RPMI8226 (cell line): ENCODE measurements around the gene ODF4.
"Not testable (repeated sequence)": the region's sequence is repeated elsewhere in the genome, so short reads cannot be mapped to it uniquely, and the experiment has no call there.

ENCODE experiments used
- DNase-seq: peaks from one replicate; pipeline ENCODE4 v3.0.0-alpha.2; 2015

ODF4 gene

DNA sequence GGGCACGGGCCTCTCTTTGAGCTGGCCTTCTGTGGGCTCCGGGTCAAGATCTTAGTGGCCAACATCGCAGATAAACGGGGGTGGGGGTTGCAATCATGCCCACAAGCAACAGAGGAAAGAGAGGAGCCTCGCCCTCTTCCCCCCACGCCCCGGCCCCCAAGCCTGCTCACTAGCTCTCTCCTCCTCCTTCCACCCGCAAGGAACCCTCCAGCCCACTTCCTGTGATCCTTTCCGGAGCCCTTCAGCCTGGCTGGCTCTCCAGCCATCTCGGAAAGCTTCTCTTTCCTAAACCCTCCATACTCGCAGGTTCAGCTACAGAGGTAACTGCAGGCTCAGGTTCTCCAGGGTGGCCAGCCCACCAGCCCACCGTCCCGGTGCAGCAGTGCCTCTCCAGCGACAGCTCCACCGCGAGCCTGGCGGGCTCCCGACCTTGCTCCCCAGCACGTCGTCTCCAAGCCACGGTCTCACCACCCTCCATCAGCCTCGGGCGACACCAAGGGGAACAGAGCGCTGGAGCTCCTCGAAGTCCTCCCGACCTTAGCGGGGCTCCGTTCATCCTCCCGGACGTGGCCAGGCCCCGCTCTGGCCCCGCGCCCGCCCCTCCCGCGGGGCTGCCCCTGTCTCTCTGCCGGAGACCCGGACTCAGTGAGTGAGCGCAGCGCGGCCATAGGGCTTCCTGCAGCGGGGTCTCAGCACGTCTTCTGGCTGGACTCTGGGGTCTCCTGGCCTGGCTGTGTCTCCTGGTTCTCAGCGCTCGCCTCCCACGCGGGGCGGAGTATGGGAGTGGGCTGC lies 12.9 kb upstream of the ODF4 start:
- DNase-seq, result no peak

DNA sequence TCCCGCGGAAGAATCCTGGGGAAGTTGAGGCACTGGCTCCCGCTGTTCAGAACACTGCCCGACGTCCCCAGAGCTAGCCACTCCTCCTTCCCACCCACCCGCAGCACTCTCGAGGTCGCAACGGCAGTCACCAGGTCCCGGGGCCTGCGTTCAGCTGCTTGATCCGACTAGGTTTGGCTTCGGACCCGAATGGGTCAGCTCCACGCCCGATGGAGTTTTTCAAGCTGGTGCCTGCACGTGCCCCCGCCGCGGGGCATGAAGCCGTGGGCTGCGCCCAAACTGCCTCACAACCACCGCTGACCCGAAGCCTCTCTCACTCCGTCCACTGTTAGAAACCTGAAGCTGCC lies 12.4 kb upstream of the ODF4 start:
- no peak for DNase-seq

DNA sequence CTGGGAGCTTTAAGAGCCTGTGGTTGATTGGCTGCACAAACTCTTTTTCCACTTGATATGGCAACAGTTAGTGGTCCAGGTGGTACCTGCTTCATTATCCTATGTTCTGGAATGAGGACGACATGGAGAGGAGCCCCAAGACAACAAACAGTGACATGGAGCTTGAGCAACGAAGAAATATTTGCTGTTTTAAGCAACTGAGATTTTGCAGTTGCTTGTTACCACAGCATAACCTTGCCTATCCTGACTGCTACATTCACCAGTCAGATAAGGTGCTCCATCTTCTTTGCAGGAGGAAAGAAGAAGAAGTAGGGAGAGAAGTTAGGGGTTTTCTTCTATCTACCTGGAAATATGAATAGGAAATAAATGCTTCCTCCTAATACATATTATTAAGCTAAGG lies 7.5 kb upstream of the ODF4 start:
- DNase-seq, result no peak

DNA sequence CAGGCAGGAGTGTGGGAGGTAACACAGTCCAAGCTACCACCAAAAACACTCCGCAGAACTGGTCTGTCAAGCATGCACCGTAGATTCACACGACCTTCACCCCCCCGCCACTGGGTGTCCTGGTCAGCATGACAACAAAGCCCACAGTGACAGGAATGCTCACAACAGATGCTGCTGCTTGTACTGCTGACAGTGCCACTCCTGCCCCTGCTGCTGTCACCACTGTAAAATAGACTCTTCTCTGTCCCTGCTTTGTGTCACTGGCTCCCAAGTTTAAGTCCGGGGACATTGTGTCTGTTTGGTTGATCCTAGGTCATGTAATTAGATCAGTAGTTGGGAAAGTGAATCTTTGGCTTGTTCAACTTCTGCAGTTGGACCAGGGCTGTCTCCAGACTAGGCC lies 7.0 kb upstream of the ODF4 start:
- no peak for DNase-seq

DNA sequence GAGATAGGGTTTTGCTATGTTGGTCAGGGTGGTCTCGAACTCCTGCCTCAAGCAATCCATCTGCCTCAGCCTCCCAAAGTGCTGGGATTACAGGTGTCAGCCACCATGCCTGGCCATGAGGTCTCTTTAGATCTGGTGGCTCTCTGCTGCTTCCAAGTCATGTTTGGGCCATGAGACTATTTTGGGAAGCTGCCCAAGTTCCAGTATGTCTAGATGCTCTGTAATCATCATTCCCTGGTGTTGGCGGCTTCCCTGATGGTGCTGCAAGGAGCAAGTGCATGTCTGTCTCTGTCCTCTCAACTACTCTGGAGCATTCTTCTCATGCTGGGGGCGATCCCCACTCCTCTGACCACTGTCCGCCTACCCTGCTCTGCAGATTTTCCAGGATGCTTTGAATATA lies 6.4 kb upstream of the ODF4 start:
- no peak for DNase-seq

DNA sequence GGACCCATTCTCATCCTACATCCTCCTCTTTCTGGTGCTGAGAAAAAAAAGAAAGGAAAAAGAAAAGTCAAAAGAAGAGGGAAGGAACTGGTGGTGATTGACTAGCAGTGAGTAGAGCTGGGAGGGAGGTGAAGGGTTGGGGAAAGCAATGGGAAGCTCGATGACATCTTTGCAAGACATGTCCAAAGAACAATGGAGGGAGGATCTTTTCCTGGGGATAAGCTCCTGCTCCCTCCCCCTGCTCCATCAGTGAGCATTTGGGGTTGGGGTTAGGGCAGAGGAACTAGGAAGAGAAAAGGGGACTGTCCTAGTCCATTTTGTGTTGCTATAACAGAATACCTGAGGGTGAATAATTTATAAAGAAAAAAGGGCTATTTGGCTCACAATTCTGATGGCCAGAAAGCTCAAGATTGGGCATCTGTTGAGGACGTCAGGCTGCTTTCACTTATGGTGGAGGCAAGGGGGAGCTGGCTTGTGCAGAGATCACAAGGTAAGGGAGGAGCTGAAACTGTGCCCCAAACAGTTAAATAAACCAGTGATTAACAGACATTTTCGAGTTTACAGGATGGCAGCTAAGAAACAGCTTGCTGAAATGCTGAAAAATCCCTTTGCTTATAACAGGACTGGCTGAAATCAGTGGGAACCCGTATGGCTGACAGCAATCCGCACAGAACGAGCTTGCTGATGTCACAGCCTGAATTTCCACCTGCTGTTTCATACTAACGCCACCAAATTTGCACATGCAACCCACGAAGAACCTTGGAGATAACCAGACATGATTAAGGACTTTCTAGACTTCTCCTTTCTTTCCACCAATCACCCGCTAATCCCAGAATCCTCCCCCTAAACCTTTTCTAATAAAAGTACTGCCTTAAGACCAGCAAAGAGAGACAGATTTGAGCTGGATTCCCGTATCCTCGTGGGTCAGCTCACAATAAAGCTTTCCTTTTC lies 1.6 kb upstream of the ODF4 start:
- no peak for DNase-seq

DNA sequence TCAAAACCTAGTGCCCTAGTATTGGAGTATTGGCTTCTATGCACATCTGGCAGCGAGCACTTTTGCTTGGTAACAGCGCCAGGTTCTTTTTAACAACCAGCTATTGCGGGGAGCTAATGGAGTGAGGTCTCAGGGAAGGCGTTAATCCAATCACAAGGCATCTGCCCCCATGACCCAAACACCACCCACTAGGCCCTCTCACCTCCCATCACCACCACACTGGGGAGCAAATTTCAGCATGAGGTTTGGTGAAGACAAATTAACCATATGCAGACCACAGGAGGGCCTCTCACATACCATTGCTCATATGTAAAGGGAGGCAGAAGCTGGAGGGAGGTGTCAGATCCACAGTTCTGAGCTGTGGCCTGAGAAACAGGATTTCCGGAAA lies 893 bp upstream of the ODF4 start:
- no peak for DNase-seq

DNA sequence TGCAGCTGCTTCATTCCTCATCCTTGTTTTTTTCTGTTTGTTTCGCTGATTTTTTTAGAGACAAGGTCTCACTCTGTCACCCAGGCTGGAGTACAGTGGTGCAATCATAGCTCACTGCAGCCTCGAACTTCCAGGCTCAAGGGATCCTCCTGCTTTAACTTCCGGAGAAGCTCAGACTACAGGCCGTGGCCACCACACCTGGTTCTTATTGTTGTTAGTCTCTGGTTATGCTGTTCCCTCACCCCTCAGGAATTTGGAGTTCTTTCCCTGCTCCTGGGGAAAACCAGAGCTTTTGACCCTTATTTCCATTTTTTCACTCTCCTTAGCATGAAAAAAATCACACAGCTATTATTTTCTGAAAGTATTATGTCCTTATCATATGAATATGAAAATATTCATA lies 1.8 kb downstream of the ODF4 start:
- no peak for DNase-seq

DNA sequence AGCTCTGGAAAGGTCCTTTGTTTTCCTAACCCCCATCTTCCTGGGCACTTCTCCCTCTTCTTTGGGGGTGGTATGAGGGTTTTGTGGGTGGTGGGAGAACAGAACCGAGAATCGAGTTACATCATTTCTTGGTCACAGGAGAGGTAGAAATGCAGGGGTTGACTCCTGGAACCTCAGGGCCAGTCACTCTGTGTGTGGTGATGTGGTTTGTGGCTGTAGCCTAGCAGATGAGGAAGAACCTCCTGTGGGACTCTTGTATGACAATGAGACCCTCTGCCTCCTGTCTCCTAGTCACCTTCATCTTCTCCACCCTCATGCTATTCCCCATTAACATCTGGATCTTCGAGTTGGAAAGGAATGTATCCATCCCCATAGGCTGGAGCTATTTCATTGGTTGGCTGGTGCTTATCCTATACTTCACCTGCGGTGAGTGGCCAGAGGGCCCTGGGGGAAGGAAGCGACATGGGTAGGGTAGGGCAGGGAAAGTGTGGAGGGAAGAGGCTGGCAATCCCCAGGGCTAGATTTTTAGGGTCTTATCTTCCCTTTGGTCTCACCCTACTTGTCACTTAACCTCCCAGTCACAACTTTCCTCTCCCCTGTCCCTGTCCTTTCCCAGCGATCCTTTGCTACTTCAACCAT lies 5.5 kb downstream of the ODF4 start:
- no peak for DNase-seq

DNA sequence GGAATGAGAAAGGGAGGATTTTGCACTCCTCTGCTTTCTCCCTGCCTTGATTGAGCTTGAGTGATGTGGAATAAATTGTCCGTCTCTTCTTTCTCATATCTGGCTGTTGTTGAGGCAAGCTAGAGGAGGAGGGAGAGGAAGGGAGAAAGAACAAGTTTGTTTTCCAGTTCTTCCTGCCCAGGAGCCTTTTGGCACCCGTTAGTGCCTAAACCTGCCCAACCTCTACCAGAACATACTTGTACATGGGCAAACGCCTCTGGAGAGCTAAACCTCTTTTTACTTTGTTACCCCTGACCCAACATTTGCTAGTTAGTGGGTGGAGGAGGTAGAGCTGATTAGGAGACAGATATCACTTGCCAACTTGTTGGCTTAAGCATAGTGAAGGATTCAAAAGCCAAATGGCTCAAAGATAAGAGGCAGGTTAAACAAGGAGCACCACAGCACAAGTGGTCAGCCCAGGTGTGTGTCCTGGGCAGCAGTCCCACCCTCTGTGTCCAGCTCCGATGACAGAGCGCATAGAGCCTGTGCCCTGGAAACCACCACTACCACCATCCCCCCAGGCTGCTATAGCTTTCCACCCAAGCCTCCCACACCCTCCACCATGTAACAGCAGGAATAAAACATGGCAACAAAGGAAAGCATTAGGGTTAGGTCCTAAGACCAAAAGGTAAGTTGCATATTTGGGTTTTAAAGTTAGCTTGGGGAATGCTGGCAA lies 6.5 kb downstream of the ODF4 start:
- no peak for DNase-seq

DNA sequence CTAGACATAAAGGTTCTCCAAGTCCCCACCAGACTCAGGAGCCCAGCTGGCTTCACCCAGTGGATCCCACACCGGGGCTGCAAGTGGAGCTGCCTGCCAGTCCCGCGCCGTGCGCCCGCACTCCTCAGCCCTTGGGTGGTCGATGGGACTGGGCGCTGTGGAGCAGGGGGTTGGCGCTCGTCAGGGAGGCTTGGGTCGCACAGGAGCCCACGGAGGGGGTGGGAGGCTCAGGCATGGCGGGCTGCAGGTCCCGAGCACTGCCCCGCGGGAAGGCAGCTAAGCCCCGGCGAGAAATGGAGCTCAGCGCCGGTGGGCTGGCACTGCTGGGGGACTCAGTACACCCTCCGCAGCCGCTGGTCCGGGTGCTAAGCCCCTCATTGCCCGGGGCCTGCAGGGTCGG lies 7.4 kb downstream of the ODF4 start:
- not testable (repeated sequence) for DNase-seq

DNA sequence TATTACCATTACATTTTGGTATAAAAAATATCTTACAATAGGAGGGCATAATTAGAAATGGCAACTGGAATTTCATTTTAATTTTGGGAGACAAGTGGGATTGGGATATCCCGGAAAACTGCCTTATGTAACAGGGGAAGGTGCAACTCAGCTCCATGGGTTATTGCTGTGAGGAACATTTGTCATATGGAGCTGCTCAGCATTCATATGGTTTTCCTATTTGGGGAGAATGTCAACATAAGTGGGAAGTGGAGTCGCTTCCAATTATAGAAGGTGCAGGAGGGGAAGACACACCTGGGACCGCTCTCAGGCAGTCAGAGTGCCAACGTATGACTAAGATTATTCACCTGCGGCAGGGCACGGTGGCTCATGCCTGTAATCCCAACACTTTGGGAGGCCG lies 10.7 kb downstream of the ODF4 start:
- DNase-seq, result no peak

DNA sequence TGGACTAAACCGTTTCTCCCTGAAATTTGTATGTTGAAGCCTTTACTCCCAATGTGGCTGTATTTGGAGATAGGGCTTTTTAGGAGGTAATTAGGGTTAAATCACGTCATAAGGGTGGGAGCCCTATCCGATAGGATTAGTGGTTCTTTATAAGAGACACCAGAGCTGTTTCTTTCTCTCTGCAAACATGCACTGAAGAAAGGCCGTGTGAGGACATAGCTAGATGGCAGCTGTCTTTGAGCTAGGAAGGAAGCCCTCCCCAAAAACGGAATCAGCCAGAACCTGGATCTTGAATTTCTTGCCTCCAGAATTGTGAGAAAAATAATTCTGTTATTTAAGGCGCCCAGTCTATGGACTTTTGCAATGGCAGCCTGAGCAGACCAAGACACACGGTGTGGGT lies 14.1 kb downstream of the ODF4 start:
- no peak for DNase-seq

DNA sequence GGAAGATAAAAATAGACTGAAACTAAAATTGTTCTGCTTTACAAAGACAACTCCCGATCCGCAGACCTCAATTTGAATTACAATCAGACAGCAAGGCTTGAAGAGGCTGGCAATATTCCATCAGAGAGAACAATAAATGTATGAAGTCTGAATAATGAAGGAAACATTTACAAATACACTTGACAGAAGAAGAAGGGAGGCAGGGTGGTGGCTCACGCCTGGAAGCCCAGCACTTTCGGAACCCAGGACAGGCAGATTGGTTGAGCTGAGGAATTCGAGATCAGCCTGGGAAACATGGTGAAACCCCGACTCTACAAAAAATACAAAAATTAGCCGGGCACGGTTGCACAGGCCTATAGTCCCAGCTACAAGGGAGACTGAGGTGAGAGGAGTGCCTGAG lies 14.6 kb downstream of the ODF4 start:
- no peak for DNase-seq

DNA sequence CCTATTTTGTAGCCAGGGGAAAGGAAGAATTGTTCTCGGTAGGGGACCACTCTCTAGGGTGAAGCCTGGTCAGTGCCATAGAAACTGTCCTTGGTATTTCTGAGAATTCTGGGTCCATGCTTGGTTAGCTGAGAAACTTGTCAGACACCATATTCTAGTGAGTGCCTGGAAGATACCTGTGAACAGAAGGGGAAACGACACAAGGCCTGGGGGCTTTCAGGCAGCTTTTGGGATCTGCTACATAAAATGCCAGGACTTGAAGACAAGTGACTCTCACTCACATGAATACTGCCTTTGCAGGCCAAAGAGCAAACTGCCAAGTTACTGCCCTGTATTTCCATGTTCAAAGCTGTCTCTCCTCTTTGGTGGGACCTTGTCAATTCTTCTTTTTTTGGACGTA lies 18.3 kb downstream of the ODF4 start:
- no peak for DNase-seq

DNA sequence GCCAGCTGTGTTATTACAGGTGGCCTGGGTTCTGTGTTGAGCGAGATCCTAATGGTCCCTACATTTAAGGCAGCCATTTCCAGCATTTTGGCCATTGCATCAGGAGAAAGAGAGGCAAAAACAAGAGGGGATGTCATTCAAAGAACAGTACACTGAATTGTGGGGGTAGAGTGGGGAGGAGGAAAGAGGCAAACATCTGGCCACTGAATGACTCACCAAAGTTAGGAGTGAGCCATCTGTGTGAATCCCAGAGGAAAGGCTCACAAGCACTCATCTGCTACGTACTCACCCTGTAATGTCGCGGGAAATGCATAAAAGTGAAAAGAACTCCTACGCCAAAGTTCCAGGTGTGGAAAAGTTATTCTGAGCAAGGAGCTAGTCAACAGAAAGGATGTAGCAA lies 20.1 kb downstream of the ODF4 start:
- DNase-seq, result no peak

DNA sequence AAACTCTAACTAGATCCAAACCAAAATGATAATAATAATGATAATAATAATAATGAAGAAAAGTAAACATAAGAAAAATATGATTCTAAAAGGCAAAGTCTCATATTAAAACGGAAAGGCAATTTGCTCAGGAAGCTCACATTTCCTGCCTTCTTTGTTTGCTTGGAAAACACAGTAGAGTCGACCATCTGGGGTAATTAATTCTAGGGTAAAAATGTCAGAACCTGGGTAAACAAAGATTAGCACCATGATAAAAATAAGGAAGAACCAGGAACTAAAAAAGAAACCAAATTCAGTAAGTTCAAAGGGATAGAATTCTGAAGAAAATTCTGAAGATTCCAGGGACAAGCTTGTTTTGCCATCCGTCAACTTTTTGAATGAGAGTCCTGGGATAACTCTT lies 20.6 kb downstream of the ODF4 start:
- DNase-seq, result no peak

DNA sequence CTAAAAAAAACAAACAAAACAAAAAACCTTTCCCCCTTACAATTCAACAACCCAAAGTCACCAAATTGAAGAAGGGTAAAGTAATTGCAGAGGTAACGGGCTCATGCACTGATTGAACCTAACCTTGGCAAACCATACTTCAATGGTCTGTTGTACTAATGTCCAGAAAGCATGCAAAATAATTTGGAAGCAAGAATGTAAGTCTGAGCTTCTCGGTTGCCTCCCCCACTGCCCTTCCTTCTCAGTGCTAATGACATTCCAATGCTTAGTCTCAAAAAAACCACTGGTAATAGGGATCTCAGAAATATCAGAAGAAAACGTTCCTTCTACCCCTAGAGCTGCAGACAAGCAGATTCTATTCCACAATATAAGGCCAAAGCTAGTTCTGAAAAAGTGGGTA lies 21.1 kb downstream of the ODF4 start:
- DNase-seq, result no peak

DNA sequence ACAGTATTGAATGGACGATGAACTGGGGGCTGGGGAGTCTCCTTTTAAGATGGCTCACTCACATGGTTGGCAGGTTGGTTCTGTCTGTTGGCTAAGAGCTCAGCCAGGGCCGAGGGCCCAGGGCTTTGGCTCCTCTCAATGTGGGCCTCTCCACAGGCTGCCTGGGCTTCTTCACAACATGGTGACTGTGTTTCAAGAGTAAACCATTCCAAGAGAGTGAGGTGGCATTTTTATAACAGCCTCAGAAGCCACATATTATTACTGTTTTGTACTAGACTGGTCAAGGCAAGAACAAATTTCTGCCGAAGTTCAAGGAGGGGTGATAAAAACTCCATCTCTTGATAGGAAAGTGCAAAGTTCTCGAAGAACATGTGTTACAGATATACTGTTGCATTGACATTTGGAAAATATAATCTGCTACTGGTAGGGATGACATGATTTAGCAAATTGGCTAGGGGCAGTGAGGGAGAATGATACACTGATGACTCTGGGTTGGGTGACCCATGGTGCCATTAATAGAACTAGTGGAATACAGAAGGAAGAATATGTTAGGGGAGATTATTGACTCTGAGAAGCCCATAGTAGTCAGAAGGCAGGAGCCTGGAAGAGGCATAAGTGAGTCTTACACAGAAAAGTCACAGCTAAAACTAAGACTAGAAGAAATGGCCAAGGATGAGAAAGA lies 23.2 kb downstream of the ODF4 start:
- no peak for DNase-seq

DNA sequence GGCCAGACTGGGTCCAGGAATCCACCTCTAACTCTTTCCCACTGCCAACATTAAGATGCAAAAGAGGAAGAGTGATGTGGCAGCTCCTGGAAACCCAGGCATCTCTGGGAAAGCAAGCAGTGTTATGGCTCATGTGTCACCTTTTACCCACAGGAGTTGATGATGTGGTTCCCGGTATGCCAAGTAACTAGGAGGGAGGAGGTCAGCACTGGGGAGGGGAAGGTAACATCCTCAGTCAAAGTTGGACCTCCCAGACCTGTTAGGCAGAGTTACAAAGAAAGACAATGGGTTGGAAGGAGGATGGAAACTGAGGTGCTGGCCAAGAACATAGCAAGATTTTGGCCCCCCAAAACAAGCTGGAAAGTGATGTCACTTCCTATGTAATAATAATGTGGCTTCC lies 25.5 kb downstream of the ODF4 start:
- DNase-seq, result no peak

DNA sequence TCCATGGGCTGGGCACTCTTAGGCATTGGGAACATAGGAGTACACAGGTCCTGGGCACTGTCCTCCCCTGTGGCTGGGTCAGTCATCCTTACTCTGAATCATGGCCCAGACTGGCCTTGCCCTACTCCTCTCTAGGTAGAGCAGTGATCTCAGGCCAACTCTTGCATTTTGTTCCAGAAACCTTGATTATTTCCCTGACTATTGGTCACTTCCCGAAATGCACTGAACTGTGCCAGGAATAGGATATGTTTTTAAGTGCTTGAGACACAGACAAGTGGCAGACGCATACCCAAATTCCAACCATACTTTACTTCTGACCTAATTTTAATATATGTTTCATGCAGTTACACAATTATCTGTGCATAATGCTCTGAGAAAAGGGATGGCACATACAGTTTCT lies 26.6 kb downstream of the ODF4 start:
- no peak for DNase-seq

DNA sequence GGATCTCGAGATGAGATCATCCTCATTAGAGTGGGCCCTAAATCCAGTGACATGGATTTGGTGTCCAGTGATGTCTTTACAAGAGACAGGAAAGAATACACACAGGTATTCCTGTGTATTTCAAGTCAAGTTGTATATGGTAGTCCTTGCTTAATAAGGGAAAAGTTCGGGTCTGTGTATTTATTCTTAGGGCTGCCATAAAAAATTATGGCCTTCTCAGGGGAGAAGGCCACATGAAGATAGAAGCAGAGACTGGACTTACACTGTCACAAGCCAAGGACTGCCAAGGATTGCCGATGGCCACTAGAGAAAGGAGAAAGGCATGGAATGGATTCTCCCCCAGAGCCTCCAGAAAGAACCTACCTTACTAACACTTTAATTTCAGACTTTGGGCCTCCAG lies 28.6 kb downstream of the ODF4 start:
- DNase-seq, result no peak

DNA sequence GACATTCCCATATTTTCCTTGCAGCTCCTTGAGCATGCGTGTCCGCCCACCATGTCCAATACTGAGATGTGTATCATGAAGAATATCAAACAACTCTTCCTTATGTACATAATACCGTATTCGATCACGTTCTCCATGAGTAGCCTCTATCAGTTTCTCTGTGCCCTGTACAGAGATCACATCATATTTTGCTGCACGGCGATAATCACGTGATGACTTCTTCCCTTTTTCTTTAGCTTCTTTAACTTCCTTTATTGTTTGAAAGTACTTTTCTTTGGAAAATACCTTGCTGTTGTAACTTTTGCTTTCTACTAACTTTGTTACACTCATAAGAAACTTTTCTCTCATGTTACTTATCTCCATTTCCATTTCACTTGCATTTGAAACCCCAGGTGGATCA lies 30.3 kb downstream of the ODF4 start:
- no peak for DNase-seq
